Activated naive CD4-positive, alpha-beta T cell treated with anti-CD3 and anti-CD28 coated beads, Interleukin-2, amount 10 ng/mL, durations not matched to agents 7 days and 5 days (primary cell): ENCODE data around the gene MAPK8IP3.

Experiments
- CTCF ChIA-PET: fragments of 350-600 bp; sonication (Branson Sonifier 250); formaldehyde crosslinking; loops from one replicate; lab custom pipeline; 2021; ENCODE audit warnings: antibody characterized with exemption; lab: Charles Lee
- DNase-seq: peaks from one replicate; pipeline ENCODE4 v3.0.0-alpha.2; 2020
- H3K27ac Mint-ChIP-seq: one replicate; pipeline ENCODE4 v1.8.0; 2021; ENCODE audit warnings: mild to moderate bottlenecking, moderate library complexity, mixed read lengths
- H3K27me3 Mint-ChIP-seq: one replicate; pipeline ENCODE4 v1.8.0; 2021; ENCODE audit warnings: mild to moderate bottlenecking, mixed read lengths
- H3K36me3 Mint-ChIP-seq: one replicate; pipeline ENCODE4 v1.8.0; 2021; ENCODE audit warnings: mixed read lengths
- H3K4me1 Mint-ChIP-seq: one replicate; pipeline ENCODE4 v1.8.0; 2021; ENCODE audit warnings: mixed read lengths
- H3K4me3 Mint-ChIP-seq: one replicate; pipeline ENCODE4 v1.8.0; 2021; ENCODE audit warnings: mild to moderate bottlenecking, moderate library complexity, mixed read lengths
- H3K9me3 Mint-ChIP-seq: one replicate; pipeline ENCODE4 v1.8.0; 2021; ENCODE audit warnings: mixed read lengths

MAPK8IP3 gene

DNA sequence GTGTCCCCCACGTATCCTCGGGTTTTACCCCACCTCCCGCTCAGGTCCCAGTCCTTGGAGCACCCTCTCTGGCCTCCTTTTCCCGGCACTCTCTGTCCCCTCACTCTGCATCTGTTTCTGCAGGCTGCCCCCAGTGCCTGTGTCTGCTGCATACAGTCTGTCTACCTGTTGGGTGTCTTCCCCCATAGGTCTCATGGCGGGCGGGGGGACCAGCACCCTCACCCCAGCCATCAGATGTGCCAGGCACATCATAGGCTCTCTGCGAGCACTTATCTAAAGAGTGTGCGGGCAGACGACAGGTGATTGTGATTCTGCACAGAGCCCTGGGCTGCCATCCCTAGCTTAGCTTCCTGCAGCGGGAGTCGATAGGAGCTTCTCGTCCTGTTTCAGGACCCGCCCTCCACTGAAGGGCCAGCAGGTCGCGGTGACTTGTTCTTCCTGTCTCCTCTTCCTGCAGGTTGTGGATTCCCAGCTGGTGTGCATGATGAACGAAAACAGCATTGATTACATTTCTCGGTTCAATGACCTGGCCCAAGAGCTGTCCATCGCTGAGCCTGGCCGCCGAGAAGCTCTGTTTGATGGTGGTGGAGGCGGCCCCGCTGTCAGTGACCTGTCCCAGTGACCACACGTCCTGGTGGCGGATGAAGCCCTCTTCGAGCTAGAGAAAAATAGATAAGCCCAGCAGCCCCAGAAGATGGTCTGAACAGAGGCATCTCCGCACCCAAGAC, 32.4 kb upstream of the MAPK8IP3 start:
- H3K36me3 Mint-ChIP-seq: peaks cover 55% of the 10 kb centered on the region
- H3K9me3 Mint-ChIP-seq: no peaks in the 10 kb centered on the region
- no peak overlapping the region for H3K27ac Mint-ChIP-seq
- no peak for DNase-seq
- CTCF ChIA-PET: no interaction called here
- no peak overlapping the region for H3K4me3 Mint-ChIP-seq
- peaks cover 10% of the 10 kb centered on the region for H3K4me1 Mint-ChIP-seq
- no peaks in the 10 kb centered on the region for H3K27me3 Mint-ChIP-seq

DNA sequence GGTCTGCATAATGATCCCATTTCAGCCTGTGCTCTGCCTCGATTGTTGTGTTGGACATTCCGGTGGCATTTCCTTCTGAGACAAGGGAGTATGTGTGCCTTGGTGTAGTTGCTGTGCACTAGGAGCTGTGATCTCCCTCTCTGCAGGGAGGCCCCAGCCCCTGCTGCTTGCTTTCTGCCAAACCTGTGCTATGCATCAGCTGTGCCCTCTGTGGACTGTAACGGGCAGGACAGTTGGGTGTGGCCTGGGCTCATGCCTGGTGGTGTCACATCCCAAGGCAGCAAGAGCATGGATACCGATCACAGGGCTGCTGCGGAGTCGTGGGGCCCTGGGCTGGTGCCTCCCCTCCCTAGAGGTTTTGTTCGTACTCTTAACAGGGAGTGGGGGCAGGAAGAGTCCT, 31.7 kb upstream of the MAPK8IP3 start:
- Mint-ChIP-seq H3K36me3 (peaks cover 53% of the 10 kb centered on the region), H3K27me3 (no peaks in the 10 kb centered on the region), H3K4me1 (peaks cover 17% of the 10 kb centered on the region), H3K9me3 (no peaks in the 10 kb centered on the region), H3K4me3 (no peak overlapping the region), H3K27ac (no peak overlapping the region)
- no peak for DNase-seq
- CTCF ChIA-PET: no interaction called here

DNA sequence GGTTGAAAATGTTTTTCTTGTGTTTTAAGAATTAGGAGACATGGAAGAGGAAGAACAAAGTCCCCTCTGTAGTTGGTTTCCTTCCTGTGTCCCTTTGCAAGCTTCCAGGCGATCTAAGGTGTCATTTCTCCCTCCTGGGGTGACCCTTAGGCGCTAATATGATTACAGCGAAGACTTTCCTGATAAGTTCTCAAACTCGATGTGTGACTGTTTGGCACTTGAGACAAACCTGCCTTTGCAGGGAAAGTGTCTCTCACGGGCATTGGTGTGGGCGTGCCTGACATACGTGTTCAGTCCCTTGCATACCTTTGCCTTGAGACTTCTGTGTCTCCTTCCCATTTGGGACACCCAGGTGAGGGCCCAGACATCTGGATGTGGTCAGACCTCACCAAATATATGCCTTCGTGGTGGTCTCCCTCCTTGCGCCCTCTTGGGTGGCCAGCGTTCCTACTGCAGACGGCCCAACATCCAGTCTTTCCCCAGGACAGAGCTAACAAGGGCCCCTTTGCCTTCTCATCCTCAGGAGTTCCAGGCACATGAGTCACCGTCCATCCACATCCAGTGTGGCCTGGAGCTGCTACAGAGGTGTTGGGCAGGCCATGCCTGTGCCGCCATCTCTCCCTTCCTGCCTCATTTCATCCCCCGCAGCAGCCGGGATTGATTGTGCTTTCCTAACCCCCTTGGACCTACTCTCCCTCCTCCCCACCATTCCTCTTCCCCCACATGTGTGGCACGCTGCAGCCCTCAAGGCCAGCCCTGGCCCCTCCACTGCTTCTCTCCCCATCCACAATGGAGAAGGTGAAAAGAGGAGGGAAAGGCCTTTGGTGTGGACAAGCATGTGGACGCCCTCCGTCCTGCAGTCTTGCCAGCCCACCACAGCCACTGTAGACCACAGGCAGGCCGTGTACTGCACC, 31.0 kb upstream of the MAPK8IP3 start:
- DNase-seq: no peak
- Mint-ChIP-seq H3K4me3 (no peak overlapping the region), H3K9me3 (no peaks in the 10 kb centered on the region), H3K4me1 (peaks cover 24% of the 10 kb centered on the region), H3K27me3 (no peaks in the 10 kb centered on the region), H3K27ac (no peak overlapping the region), H3K36me3 (peaks cover 47% of the 10 kb centered on the region)
- CTCF ChIA-PET: interaction anchor here (0.7 to 1.1 kb wide), 2 partner anchors 15 to 30 kb away, joined by 3 to 4 read pairs; no protein-coding TSS in a partner anchor

DNA sequence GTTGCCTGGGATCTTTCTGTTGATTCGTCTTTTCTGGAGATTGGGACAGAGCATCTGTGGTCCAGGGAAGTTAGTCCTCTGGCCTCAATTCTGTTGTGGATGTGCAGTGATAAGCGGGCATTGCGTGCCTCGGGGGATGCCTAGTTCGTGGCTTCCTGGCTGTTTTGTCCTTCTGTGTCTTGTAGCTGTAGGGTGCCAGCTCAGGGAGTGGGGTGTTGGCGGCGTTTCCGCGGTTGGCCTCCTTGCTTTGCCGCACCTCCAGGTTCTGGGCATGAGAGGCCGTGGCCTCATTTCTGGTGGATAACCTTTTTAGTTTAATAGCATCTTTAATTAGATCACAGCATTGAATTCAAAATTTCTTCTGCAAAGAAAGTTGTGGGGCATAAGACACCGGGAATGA, 29.3 kb upstream of the MAPK8IP3 start:
- Mint-ChIP-seq H3K36me3 (peaks cover 43% of the 10 kb centered on the region), H3K27ac (no peak overlapping the region), H3K4me1 (peaks cover 39% of the 10 kb centered on the region), H3K9me3 (no peaks in the 10 kb centered on the region), H3K4me3 (no peak overlapping the region), H3K27me3 (no peaks in the 10 kb centered on the region)
- DNase-seq: no peak
- CTCF ChIA-PET: interaction anchor here (1.1 to 1.5 kb wide), 2 partner anchors 11 to 29 kb away, joined by 4 read pairs; no protein-coding TSS in a partner anchor

DNA sequence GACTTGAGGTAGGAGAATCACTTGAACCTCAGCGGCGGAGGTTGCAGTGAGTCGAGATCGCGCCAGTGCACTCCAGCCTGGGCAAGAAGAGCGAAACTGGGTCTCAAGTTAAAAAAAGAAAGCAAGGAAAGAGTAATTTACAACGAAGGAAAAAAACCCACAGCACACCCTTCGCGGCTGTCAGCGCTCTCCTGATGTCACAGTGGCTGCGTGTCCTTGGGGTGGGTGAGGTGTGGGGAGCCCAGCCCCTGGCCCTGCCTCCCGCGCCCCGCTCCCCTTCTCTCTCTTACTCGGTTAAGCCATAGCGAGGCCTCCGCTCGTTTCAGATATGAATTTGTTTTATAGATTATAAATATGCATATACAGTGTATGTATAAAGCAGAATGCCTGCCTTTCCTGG, 28.7 kb upstream of the MAPK8IP3 start:
- Mint-ChIP-seq H3K9me3 (no peaks in the 10 kb centered on the region), H3K4me3 (no peak overlapping the region), H3K4me1 (peaks cover 43% of the 10 kb centered on the region), H3K27ac (no peak overlapping the region), H3K27me3 (no peaks in the 10 kb centered on the region), H3K36me3 (peaks cover 36% of the 10 kb centered on the region)
- CTCF ChIA-PET: interaction anchor here (1.5 kb wide), 2 partner anchors 11 to 29 kb away, joined by 4 to 5 read pairs; partner anchors contain the start of gene MAPK8IP3
- DNase-seq: peak; percentile 29

DNA sequence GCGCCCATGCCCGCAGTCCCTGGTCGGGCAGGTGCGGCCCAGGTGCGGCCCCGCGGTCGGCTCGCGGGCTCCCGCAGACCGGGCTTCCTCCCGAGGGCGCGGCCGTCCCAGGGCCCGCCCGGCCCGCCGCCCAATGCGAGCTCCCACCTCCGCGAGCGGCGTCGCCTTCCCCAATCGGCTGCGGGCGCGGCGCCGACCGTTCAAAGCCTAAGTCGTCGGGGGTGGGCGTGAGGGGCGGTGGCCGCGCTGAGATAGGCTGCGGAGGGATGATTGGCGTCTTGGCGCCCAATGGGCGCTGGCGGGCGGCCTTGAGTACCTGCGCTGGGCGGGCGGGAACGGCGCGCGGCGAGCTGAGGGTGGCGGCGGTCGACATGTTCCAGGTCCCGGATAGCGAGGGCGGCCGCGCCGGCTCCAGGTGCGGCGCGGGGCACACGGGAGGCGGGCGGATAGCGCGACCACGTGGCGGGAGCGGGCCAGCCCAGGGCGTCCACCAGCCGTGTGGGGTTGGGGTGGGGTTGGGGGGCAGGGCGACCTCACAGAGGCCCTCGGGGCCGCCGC, 28.0 kb upstream of the MAPK8IP3 start, which contains the start of gene JPT2:
JPT2 (plus strand) TSS at position 338 of the 558 bp plus-strand sequence; CDS start at position 372, 34 bp downstream.
- Mint-ChIP-seq H3K27ac (peak within 1 kb of the TSS; percentile 84), H3K9me3 (no peaks in the 10 kb centered on the region)
- CTCF ChIA-PET: interaction anchor here (1.0 to 1.5 kb wide), 3 partner anchors 12 to 30 kb away, joined by 3 to 5 read pairs (median 4); partner anchors contain the start of gene MAPK8IP3

DNA sequence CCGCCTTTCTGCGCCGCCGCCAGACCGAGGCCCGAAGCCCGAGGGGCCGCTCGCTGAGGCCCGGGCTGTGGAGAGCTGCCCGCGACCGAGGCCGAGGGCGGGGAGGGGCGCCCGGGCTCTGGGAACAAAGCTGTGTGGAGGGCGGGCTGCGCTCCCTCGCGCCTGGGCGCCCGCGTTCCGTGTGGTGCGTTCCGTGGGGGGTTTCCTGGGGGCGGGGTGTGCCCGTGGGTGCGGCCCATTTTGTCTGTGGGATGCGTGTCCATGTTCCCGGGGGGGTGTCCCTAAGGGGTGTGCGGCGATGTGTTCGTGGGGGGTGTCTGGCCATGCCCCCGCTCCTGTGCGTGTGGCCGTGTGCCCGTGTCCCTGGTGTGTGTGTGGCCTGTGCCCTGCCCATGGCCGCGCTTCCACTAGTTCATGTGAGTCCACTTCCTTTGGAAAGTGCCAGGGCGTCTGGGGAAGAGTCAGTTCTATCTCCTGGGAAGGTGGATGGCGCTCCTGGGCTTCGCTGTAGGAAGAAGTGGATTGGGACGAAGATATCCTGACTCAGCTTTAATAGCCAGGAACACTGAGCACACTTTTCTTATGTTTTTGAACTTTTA, 27.4 kb upstream of the MAPK8IP3 start:
- peak overlapping the region; percentile 93 for H3K4me3 Mint-ChIP-seq
- peaks cover 29% of the 10 kb centered on the region for H3K36me3 Mint-ChIP-seq

More for the DNA sequence above, 28.0 kb upstream of the MAPK8IP3 start, which contains the start of gene JPT2:
- H3K4me3 Mint-ChIP-seq: peak within 1 kb of the TSS; percentile 93
- H3K36me3 Mint-ChIP-seq: peaks cover 32% of the 10 kb centered on the region
- DNase-seq: peak; percentile 98
- no peaks in the 10 kb centered on the region for H3K27me3 Mint-ChIP-seq
- peaks cover 43% of the 10 kb centered on the region for H3K4me1 Mint-ChIP-seq

DNA sequence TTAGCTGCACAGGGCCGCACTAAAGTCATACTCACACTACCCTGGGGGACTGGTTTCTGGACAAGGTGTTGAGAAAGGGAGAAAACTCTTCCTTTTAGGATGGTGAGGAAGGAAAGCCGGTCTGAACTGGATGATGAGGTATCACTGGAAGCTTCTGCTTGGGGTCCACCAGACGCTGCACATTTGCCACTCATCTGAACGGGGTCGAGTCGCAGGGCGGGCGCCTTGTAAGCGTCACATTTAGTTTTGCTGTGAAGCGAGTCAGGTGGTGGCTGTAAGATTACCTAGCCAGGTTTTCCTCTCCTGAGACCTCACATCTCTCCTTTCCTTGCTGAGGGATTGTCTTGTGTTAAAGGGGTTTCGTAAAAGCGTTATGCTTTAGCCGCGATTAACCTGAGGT, 25.6 kb upstream of the MAPK8IP3 start:
- H3K4me1 Mint-ChIP-seq: peaks cover 43% of the 10 kb centered on the region
- peaks cover 20% of the 10 kb centered on the region for H3K36me3 Mint-ChIP-seq
- H3K9me3 Mint-ChIP-seq: no peaks in the 10 kb centered on the region
- no peaks in the 10 kb centered on the region for H3K27me3 Mint-ChIP-seq
- no peak for DNase-seq
- H3K27ac Mint-ChIP-seq: no peak overlapping the region
- H3K4me3 Mint-ChIP-seq: peak overlapping the region; percentile 9
- CTCF ChIA-PET: no interaction called here

More for the DNA sequence above, 27.4 kb upstream of the MAPK8IP3 start:
- peak; percentile 66 for DNase-seq
- CTCF ChIA-PET: interaction anchor here (0.6 to 1.5 kb wide), 3 partner anchors 27 to 287 kb away, joined by 3 to 5 read pairs (median 3); partner anchors contain the start of gene MAPK8IP3
- Mint-ChIP-seq H3K9me3 (no peaks in the 10 kb centered on the region), H3K4me1 (peaks cover 43% of the 10 kb centered on the region), H3K27me3 (no peaks in the 10 kb centered on the region), H3K27ac (peak overlapping the region; percentile 84)

DNA sequence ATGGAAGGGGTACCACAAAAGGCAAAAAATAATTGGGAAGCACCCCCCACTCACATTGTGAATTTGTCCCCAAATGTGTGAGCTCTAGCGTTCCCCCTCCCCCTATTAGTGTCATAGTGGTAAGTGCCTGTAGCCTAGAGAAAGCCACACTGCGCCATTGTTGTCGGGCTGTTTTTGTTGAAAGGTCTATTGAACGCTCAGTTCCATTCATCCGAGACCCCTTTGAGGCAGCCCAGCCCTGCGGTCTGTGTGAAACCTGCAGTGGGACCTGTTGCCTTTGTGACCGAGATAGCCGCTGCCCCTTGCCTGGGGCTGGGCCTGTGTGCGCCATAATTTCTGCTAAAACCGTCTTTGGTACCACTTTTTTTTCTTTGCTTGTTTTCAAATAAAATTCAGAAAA, 25.0 kb upstream of the MAPK8IP3 start:
- peak overlapping the region; percentile 26 for H3K4me3 Mint-ChIP-seq
- CTCF ChIA-PET: no interaction called here

DNA sequence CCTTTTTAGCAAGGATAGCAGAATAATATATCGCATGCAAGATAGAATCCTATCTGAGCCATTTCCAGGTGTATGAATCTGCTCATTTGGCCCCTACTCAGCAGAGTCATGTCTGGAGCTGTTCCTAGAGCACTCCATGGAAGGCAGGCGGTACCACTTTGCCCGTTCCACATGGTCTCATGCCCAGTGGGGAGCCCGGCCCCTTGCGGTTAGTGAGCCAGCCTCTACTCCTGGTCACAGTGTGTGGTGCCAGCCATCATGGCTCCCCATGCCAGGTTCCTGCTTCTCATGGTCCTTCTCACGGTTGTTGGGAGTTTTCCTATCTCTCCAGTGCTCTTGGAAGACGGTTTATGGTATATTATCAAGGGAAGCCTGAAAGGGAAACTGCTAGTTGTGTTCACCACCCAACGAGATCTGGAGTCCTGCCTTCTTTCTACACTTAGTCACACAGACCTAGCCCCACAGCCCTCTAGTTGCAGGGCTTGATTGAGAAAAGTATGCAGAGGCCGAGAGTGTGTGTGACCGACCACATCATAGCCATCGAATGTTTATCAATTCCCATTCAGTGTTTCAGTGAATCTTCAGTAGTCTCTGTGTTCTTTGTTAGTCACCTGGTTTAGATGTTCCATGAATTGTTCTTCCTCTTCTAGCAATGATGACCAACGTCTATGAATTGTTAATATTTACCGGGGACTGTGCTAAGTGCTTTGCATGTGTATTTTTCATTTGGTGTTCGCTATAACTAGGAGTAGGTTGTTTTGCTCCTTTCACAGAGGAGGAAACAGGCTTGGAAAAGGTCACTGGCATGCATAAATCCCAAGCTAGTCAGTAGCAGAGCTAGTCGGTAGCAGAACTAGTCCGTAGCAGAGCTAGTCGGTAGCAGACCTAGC, 18.3 kb upstream of the MAPK8IP3 start:
- H3K4me3 Mint-ChIP-seq: no peak overlapping the region
- H3K9me3 Mint-ChIP-seq: no peaks in the 10 kb centered on the region
- CTCF ChIA-PET: no interaction called here
- DNase-seq: no peak
- H3K27ac Mint-ChIP-seq: peak overlapping the region; percentile 4
- peaks cover 47% of the 10 kb centered on the region for H3K36me3 Mint-ChIP-seq
- no peaks in the 10 kb centered on the region for H3K4me1 Mint-ChIP-seq
- H3K27me3 Mint-ChIP-seq: no peaks in the 10 kb centered on the region

More for the DNA sequence above, 25.0 kb upstream of the MAPK8IP3 start:
- H3K9me3 Mint-ChIP-seq: no peaks in the 10 kb centered on the region
- no peaks in the 10 kb centered on the region for H3K27me3 Mint-ChIP-seq
- no peak for DNase-seq
- peaks cover 43% of the 10 kb centered on the region for H3K4me1 Mint-ChIP-seq
- peaks cover 22% of the 10 kb centered on the region for H3K36me3 Mint-ChIP-seq
- no peak overlapping the region for H3K27ac Mint-ChIP-seq

DNA sequence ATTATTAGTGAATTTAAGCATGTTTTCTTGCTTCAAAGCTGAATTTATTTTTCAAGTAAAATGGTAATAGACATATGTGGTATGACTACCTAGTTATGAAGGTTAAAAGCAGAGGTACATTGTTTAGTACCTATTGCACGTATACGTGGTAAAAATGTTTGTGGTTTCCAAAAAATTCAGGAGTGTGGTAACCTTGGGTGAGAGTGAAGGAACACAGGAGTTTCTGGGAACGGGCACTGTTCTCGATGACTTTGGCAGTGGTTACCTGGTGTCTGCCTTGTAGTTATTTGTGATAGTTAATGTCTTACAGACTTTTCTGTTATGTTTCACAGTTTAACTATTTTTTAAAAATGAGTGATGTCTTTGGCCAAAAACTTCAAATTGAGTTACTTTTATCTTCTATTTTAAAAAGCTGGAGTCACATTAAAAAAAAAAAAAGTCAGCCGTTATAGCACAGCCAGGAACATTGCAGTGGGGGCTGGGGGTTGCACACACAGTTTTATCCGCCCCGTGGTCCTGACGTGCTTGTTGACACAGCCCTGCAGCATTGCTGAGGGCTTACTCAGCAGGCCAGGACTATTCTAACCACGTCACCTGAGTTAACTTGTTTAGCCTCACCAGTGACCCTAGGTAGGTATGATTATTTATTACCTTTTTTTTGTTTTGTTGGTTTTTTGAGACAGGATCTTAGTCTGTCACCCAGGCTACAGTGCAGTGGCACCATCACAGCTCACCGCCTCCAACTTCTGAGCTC, 17.0 kb upstream of the MAPK8IP3 start:
- CTCF ChIA-PET: no interaction called here
- Mint-ChIP-seq H3K27me3 (no peaks in the 10 kb centered on the region), H3K27ac (no peak overlapping the region), H3K36me3 (peaks cover 47% of the 10 kb centered on the region), H3K9me3 (no peaks in the 10 kb centered on the region), H3K4me1 (no peaks in the 10 kb centered on the region), H3K4me3 (no peak overlapping the region)
- no peak for DNase-seq

DNA sequence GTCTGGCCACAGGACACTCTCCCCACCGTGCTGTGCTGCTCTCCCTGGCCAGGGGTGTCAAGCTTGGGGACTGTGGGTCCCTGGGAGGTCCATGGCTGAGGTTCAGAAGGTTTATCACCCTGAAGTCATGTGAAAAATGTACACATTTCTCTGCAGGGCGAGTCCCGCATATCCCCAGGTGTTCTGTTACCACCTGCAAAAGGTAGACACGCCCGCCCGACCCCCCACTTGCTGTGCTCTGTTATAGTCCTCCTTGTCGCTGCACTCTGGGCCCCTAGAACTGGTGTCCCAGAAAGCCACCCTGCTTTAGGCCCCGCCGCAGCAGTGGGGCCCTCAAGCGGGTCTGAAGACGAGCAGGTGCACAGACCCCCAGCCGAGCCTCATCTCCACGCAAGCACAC, 16.1 kb upstream of the MAPK8IP3 start:
- no peaks in the 10 kb centered on the region for H3K27me3 Mint-ChIP-seq
- no peak for DNase-seq
- H3K27ac Mint-ChIP-seq: no peak overlapping the region
- no peak overlapping the region for H3K4me3 Mint-ChIP-seq
- CTCF ChIA-PET: interaction anchor here (1.1 to 1.5 kb wide), 2 partner anchors 14 to 16 kb away, joined by 3 read pairs; partner anchors contain the start of gene MAPK8IP3
- H3K4me1 Mint-ChIP-seq: no peaks in the 10 kb centered on the region
- H3K9me3 Mint-ChIP-seq: no peaks in the 10 kb centered on the region
- H3K36me3 Mint-ChIP-seq: peaks cover 51% of the 10 kb centered on the region
